HG03378 (cell line): ENCODE measurements around the gene DMTF1.

Source experiments
- ATAC-seq: cut with Tn5 transposase; IDR thresholded peaks from one replicate; pipeline ENCODE4 v1.9.1; 2021; ENCODE audit warnings: mild to moderate bottlenecking, moderate library complexity; ENCODE audit not compliant: unreplicated experiment

The DMTF1 gene

DNA sequence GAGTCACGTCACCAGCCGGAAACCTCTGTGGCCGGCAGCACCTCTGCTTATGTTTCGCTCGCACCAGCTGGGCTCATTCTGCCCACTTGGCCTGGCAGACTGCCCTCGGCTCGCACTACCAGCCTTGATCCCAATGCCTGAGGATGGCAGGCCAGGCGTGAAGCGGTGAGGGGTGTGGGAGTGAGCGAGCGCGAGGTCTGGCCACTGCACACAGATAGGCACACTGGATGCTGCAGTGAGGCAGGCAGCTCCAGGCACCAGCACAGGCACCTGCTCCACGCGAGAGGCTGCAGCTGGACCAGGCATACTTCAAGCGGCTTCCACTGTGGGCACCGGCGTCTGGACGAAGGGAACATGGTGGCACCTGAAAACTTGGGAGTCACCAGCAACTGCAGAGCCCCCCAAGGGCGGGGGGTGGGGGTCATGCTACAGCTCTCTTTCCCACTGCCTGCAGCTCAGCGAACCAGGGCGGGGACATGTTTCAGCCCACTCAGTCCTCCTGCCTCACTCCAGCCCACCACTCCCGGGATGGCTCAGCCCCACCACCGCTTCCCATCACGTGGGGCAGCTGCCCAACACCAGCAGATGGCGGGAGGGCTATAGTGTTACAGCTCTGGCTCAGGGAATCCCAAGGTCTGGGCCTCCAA lies 5.4 kb upstream of the DMTF1 start:
- ATAC-seq: no peak

DNA sequence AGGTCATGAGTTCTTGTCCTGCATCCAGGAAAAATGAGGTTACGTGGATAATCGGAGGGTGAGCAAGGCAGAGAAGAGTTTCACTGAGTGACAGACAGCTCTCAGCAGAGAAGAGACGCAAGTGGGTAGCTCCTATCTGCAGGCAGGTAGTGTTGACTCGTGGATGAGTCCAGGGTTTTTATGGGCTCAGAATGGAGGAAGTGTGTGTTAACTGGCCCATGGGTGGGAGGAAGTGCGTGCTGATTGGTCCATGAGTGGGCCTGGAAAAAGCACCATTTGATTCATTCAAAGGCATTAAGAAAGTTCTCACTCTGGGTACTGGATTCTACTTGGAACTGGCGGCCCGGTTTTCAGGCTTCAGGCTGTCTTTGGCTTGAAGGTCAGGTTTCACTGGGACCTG lies 4.8 kb upstream of the DMTF1 start:
- no peak for ATAC-seq

DNA sequence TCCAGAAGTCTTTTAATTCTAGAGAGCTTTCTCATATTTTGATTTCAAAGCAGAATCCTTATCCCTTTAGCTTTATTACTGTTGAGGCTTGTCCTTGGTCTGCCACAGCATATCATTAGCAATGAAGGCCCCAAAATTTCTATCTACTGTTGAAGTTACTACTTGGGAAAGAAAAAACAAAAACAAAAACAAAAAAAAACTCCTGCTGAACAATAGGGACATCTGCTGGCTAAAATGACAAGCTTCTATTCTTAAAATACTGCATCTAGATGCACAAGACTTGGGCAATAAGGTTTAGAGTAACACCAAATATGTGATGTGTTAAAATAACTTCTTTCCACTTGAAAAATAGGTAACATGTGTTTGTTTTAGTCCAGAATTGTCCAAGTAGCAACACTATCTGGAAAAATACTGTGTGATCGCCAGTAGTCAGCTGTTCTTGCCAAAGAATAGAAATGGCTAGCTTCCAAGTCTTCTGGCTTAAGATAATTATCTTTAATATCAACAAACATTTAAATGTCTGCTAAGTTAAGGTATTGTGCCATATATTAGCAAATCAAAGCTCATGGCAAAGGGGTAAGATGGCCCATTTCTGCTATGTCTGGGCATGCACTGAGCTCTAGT lies 3.8 kb upstream of the DMTF1 start:
- ATAC-seq: no peak

DNA sequence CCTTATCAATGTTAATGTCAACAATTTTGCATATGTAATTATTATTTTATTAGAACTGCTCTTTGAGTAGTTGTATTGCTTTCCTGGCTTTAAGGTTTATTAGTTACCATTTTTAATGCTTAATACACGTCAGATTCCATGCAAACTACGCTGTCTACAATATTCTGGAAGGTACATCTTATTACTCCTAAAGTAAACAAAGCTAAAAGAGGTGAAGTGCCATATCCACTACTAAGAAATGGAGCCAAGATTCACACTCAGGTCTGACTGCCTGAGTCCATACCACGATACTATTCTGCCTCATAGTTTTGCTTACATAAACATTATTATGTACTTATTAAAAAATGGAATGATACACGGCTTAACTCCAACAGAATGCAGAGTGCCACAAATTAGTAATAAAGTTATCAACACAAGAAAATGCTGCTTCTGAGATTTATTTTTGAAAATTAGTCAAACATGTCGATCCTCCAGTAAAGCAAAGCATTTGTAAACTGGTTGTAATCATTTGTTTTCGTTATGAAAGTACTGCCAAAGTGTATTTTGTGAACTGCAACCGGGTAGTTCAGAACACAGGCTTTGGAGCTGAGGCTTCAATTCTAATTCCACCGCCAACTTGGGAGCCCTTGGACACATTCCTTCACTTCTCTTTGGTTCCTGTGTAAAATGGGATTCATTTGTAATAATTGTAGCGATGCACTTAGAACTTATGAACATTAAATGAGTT lies 1.1 kb upstream of the DMTF1 start:
- no peak for ATAC-seq

DNA sequence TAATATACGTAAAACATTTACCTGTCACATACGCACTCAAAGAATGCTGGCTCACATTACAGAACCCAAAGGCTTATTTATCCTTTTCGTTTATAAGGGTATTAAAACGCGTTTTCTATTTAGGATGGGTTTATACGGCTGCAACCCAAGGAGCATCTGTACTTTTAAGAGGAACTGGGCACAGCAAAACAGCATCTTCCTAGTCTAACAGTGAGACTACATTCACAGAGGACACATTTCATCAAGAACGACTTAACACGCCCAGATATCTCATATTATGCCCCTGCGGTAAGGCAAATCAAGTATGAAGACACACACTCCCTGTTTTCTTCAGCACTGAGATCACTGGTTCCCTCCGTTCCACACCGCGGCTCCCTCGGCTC lies 533 bp upstream of the DMTF1 start:
- ATAC-seq: peak; percentile 39

DNA sequence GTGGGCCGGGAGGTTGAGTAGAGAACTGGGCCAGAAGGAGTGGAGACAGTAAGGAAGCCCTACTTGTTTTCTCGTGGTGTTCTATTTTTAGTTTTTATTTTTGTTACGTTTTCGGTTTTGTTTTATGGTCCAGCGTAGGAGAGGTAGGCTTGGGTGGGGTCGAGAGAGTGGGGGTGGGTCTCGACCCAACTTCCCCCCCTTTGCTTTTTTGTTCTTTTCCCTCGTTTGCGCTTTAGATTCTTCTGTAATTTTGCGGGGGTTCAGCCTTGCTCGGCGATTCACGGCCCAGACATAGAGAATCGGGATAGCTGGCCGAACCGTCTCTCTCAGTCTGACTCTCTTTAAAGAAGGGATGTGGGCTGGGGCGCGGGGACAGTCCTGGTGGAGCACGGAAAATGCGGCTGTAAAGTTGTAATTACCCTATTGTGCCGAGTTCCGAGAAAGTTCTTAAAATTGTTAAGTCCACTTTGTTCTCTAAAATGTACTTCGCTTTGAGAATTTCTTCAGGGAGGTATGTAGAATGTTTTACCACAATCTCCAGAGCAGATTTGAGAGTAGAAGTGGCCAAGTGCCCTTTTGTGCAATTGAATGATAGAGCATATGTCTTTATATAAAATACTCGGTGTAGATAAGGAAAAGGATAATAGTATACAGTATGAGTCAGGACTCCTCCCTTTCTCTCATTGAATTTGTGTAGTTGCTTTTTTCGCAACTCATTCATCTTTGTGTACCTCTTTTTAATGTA lies 816 bp downstream of the DMTF1 start:
- peak; percentile 8 for ATAC-seq

DNA sequence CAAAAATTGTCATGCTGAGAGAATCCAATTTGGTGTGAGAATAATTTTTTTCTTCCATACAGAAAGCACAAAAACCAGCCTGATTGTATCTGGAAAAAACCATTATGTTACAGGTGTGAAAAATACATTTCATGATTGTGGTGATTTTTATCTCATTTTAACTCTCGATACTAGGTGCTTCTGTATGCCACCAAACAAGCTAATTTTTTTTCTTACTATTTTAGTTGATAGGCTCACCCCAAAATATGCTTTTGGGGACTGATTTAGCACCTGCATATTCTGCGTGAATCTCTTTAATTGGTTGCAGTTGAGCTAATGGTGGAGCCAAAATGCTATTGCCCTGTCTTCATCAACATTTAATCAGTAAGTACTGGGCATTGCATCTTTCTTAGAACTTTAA lies 1.9 kb downstream of the DMTF1 start:
- no peak for ATAC-seq

DNA sequence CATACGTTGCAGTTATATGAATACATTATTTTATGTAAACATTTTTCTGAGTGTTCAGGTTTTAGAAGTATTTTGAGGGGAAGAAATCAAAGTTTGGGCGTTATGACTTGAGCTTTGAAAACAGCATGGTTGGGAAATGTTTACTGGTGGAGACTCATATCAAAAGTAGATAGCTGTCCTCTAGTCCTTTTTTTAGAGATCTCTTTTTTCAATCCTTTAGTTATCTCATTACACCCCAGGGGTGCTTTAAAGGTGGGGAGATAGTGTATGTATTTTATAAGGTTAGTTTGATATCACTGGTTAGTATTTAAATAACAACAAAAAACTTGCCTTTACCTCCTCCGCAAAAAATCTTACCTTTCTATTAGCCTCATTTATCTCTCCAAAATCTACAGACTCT lies 2.3 kb downstream of the DMTF1 start:
- no peak for ATAC-seq

DNA sequence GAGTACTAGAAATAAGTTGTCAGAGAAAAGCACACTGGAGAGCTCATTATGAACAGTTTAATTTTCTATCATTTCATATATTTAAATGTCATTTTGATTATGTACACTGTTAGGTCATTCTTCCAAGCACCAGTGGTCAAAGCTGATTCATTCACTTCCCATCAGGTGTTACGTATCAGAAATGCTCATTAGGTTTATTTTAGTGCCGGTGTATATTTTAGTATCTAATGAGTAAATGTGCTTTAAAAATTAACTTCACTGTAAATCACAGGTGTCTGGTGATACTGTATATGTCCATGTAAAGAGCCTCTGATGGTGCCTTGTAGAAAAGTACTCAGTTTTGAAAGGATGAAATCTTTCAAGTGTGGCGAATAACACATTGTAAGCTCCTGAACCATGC lies 3.5 kb downstream of the DMTF1 start:
- ATAC-seq: no peak

DNA sequence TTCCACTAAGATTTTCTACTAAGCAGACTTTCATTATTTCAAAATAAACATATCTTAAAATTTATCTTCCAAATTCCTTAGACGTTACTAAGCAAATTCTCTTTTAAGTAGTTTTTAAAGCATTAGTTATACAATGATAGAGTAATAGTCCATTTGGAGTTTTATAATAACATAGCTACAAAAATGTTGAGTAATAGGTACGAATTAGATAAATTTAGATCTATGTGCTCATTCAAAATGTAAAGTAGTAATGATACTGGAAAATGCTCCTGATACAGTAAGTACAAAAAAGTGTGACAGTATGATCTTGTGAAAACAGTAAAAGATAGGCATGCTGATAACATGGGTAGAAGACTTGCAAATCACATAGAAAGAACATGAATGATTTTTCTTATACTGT lies 4.5 kb downstream of the DMTF1 start:
- no peak for ATAC-seq

DNA sequence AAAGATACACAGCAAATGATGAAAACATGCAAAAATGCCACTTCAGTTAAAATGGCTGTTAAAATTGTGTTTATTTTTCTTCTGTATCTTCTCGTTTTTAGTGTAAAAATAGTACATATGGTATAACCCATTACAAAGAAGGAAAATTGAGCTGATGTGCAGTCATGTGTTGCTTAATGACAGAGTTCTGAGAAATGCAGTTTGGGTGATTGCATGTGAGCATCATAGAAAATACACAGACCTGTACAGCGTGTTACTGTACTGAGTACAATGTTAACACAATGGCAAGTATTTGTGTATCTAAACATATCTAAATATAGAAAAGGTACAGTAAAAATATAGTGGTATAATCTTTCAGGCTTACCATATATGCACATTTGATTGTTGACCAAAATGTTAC lies 7.3 kb downstream of the DMTF1 start:
- no peak for ATAC-seq

DNA sequence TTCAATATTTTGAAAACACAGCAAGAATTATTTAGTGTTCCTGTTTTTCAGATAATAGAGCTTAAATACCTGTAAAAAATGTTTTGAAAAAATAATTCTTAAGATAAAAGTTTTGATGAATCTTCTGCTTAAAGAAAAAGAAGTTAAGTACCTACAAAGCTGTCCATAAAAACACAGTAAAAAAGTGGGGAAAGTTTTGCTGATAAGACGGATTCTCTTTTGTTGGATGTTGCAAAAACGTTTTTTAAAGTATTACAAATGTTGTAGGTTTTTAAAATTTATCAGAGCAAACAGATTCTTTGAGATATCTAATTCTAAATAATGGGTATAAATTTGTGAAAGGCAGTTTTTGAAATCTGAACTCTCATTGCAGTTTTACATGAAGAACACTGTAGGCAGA lies 12.2 kb downstream of the DMTF1 start:
- ATAC-seq: no peak

DNA sequence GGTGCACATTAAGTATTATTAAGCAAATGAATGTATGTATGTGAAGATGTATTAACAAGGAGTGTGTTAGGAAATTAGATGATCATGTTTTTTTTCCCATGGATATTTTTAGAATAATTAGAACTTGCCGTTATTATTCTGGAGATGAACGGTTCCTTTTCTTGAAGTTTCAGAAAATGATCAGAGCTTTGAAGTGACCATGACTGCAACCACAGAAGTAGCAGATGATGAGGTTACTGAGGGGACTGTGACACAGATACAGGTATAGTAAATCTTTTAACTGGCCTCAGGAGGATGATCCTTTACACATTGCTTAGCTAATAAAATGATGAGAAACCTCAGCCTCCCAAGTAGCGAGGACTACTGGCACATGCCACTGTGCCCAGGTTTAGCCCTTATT lies 18.6 kb downstream of the DMTF1 start:
- ATAC-seq: no peak

DNA sequence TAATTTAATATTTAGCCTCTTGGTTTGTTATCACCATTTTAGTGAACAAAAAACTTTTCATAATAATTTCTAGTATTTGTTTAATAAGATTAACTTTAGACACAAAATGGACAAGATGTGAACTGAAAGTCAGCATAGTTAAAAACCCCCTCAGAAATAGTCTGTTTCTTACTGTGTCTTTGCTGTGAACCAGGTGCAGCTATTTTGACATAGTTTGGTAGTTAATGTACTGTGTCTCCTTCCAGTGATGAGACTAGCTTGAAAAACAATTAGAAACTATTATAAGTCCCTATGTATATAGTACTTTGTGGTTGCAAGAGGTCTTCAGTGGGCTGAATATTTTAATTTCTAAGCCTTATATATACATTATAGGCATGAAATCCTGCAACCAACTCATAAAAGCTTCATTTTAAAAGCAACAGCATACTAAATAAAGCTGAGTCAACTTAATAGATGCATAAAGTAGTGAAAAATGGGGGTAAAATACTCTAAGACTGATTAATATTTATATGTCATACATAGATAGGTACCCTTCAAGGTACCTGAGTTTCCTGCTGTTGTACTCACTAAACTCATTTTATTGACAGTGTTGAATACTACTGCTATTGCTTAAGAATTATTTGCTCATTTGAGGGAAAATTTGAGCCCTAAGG lies 19.2 kb downstream of the DMTF1 start:
- ATAC-seq: no peak

DNA sequence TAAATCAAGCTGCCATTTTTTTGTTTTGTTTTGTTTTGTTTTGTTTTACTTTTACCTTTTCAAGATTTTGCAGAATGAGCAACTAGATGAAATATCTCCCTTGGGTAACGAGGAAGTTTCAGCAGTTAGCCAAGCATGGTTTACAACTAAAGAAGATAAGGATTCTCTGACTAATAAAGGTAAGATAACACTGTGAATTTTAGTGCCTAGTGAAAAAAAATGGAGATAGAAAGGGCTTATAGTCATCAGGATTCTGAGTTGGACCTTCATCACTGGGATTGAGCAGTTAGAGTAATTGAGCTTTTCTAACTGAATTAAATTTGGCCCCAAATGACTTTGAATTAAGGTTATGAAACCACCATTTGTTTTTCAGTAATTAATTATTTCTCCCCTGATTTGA lies 21.2 kb downstream of the DMTF1 start:
- ATAC-seq: no peak

DNA sequence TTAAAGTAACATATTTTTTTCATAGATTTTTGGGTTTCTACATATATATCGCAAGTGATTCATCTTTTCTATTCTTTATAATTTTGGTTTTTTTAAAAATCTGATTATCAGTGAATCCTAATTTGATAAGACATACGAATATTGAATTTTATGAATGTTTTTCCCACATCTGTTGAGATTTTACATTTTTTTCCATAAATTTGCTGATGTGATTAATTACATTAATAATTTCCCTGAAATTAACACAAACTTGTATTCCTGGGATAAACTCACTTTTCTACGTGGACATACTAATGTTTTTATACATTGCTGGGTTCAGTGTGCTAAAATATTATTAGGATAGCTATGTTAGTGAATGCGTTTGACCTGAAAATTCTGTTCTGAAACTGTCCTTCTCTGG lies 26.1 kb downstream of the DMTF1 start:
- ATAC-seq: no peak

DNA sequence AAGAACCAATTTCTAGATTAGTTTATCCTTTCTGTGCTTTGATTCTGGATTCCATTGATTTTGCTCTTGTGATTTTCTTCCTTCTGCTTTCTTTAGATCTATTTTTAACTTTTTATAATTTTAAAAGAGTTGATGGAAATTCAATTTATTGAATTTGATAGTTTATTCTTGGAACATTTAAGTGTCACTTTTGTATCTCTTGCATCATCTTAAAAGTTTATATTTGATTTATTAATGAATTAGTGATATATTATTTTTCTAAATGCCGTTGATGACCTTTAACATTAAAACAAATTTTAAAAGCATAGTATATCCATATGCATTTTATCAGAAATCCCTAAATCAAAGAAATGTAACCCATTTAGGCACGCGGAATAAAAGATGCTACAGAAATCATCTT lies 26.9 kb downstream of the DMTF1 start:
- no peak for ATAC-seq

DNA sequence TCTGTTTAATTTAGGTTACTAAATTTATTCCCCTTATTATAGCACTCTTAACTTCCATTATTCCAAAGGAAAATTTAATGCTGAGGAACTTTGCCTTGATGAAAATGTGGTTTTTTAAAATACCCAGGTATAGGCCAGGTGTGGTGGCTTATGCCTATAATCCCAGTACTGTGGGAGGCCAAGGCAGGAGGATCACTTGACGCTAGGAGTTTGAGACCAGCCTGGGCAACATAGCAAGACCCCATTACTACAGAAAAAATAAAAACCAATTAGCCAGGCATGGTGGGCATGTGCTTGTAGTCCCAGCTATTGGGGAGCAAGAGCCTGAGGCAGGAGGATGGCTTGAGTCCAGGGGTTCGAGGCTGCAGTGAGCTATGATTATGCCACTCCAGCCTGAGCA lies 34.9 kb downstream of the DMTF1 start:
- ATAC-seq: no peak

DNA sequence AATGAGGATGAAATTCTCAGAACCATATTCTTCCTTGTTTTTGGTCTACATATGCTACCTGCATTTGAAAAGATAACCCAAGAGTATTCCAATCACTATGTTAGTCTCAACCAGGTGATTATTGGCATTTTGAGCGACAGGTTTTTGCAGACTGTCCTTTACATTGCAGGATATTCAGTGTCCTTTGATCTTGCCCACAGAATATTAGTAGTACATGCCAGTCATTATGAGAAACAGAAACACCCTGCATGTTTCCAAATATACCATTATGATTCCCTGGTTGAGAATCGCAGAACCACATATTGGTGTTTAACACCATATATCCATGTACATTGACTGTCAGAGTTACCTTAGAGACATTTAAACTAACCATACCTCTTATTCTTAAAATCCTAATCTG lies 36.7 kb downstream of the DMTF1 start:
- ATAC-seq: peak; percentile 37

DNA sequence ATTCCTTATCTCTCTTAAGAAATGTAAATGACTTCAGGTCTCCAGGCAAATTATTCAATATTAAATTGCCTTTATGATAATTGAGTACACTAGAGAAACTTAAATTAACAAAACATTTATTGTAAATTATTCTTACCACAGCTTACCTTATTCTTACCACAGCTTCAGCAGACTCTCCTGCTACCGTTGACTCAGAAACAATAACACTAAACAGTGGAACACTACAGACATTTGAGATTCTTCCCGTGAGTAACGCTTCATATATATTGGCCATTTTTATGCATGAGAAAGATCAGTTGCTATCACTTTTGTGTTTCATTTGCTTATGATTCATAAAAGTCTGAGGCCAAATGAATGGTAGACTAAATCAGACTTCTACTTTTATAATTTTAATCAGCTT lies 38.5 kb downstream of the DMTF1 start:
- no peak for ATAC-seq

DNA sequence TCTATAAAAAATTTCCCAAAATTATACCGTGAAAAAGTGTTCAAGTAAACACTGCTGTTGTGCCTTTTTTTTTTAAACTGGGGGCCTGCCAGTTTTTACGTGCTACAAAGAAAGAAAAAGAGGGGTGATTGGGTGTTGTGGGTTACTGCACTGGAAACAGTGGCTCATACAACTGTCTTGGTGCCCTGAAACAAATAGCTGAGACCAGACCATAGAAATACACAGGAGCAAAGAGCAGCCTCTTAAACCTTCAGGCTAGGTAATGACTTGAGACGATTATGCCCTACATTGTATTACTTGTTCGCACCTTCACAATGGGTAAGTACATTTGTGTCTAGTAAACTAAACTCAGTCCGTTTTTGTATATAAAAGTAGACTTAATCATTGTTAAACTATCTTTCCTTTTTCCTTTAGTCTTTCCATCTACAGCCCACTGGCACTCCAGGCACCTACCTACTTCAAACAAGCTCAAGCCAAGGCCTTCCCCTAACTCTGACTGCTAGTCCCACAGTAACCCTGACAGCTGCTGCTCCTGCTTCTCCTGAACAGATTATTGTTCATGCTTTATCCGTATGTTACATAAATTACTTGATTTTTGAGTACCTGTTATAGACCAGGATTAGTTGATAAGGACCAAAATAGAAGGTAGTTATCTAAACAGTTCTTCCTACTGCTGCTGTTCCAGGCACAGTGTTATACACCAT lies 40.7 kb downstream of the DMTF1 start:
- no peak for ATAC-seq
